Hepatocyte (in vitro differentiated cells): ENCODE results near the gene SH3BGR.

ENCODE experiments used
- EZH2 ChIP-seq: fragments of 200-600 bp; sonication (generic); IDR thresholded peaks from 2 replicates; pipeline ENCODE4 v1.6.1; 2016; ENCODE audit warnings: antibody characterized with exemption, mild to moderate bottlenecking, borderline replicate concordance
- EZH2phosphoT487 ChIP-seq: fragments of 200-600 bp; sonication (generic); IDR thresholded peaks from one replicate; pipeline ENCODE4 v1.6.1; 2018; ENCODE audit warnings: antibody characterized with exemption, mild to moderate bottlenecking, low read depth, moderate library complexity; ENCODE audit not compliant: unreplicated experiment, severe bottlenecking
- TF ChIP-seq, protein P1 (sequence below): fragments of 200-600 bp; sonication (generic); IDR thresholded peaks from 2 replicates; pipeline ENCODE4 v1.5.1; 2016; ENCODE audit warnings: antibody characterized with exemption, mild to moderate bottlenecking; ENCODE audit not compliant: poor library complexity

DNA sequence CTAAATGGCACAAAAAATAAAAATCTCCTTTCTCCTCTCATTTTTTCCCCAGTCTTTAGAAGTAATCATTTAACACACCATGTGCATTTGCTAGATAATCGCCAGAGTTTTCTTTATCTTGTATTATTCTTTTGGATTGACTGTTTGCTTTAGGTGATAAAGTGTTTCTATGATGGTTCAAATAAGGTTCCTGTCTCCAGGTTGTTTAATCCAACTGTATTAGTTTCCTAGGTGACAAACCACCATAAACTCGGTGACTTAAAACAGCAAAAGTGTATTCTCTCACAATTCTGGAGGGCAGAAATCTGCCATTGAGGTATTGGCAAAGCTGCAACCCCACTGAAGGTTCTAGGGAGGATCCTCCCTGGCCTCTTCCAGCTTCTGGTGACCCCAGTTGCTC lies 109.4 kb downstream of the SH3BGR start:
- TF ChIP-seq EZH2phosphoT487 (no peak), EZH2 (no peak)
- TF ChIP-seq, protein P1, sequence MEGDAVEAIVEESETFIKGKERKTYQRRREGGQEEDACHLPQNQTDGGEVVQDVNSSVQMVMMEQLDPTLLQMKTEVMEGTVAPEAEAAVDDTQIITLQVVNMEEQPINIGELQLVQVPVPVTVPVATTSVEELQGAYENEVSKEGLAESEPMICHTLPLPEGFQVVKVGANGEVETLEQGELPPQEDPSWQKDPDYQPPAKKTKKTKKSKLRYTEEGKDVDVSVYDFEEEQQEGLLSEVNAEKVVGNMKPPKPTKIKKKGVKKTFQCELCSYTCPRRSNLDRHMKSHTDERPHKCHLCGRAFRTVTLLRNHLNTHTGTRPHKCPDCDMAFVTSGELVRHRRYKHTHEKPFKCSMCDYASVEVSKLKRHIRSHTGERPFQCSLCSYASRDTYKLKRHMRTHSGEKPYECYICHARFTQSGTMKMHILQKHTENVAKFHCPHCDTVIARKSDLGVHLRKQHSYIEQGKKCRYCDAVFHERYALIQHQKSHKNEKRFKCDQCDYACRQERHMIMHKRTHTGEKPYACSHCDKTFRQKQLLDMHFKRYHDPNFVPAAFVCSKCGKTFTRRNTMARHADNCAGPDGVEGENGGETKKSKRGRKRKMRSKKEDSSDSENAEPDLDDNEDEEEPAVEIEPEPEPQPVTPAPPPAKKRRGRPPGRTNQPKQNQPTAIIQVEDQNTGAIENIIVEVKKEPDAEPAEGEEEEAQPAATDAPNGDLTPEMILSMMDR: no peak
